HepG2 (cell line): ENCODE measurements around the gene FMR1. TPM values are rescaled to one million over a fixed set of nuclear protein-coding genes. Genes with fewer than 3 reads are reported as not detected.

Experiments used
- ATAC-seq: fragments of 200-7000 bp; cut with Tn5 transposase; 3 replicates; pipeline ENCODE4 v1.9.1; 2020; ENCODE audit warnings: mild to moderate bottlenecking, moderate library complexity
- BruUV-seq: library from RNA; stranded (reverse); fragments of 400-500 nt; replicated peaks from 2 replicates; lab custom pipeline; 2021; lab: Mats Ljungman, UMichigan
- CTCF ChIA-PET: fragments of 300-600 bp; formaldehyde crosslinking; extraction: SDS; loops from one replicate; lab custom pipeline; 2021; ENCODE audit warnings: low total read pairs, inconsistent platforms, low intra/inter-chr PET ratio; lab: Yijun Ruan, JAX
- POLR2A ChIA-PET: fragments of 350-600 bp; sonication (Branson Sonifier 250); formaldehyde crosslinking; loops from one replicate; lab custom pipeline; 2020; ENCODE audit warnings: antibody characterized with exemption, inconsistent platforms; lab: Yijun Ruan, JAX
- DNase-seq: peaks from one replicate; pipeline ENCODE4 v3.0.0-alpha.2; 2015; ENCODE audit warnings: low spot score
- FAIRE-seq: peaks from 3 replicates; lab custom pipeline; 2011; peaks lifted over from hg19 to GRCh38; lab: Jason Lieb, UNC
- H2AFZ ChIP-seq: one replicate; pipeline ENCODE4 v1.6.1; 2011; ENCODE audit warnings: low read length, inconsistent platforms
- H3K27ac ChIP-seq: fragments of 300-600 bp; 3 replicates; pipeline ENCODE4 v1.8.0; 2011; ENCODE audit warnings: mixed run types, mild to moderate bottlenecking, mixed read lengths, low read length, inconsistent platforms; ENCODE audit not compliant: insufficient read depth; ENCODE audit errors: extremely low read length
- H3K27me3 ChIP-seq, 2 experiments: fragments of 200-600 bp in 1 of 2; 2 replicates in 1 of 2; 3 replicates in 1 of 2; pipeline versions ENCODE4 v1.6.0 to v1.8.0; 2011; ENCODE audit warnings: low read length in 2 of 2, mild to moderate bottlenecking in 2 of 2, moderate library complexity in 2 of 2, inconsistent platforms in 1 of 2; ENCODE audit not compliant: insufficient read depth in 2 of 2, control insufficient read depth in 1 of 2
- H3K36me3 ChIP-seq, 2 experiments: fragments of 200-600 bp in 1 of 2; replicated peaks in 1 of 2; 2 replicates in 1 of 2; 3 replicates in 1 of 2; pipeline versions ENCODE4 v1.5.1 to v1.8.0; 2011; ENCODE audit warnings: low read length in 2 of 2, inconsistent platforms in 1 of 2; ENCODE audit not compliant: insufficient read depth in 2 of 2, control insufficient read depth in 1 of 2
- H3K4me1 ChIP-seq: 2 replicates; pipeline ENCODE4 v1.5.1; 2012; ENCODE audit warnings: low read length, inconsistent platforms; ENCODE audit not compliant: insufficient read depth
- H3K4me2 ChIP-seq: 2 replicates; pipeline ENCODE4 v1.6.0; 2011; ENCODE audit warnings: low read depth, low read length, inconsistent platforms
- H3K4me3 ChIP-seq, 3 experiments: fragments of 200-600 bp in 1 of 3; sonication (generic), shearing (Covaris generic) in 1 of 3; replicated peaks in 1 of 3; 2 replicates each; pipeline ENCODE4 v1.5.1; 2011 to 2016; ENCODE audit warnings: low read length in 3 of 3, inconsistent platforms in 2 of 3, low read depth in 2 of 3, mild to moderate bottlenecking in 2 of 3, control low read depth in 1 of 3, mixed read lengths in 1 of 3; ENCODE audit not compliant: insufficient read depth in 1 of 3
- H3K79me2 ChIP-seq: one replicate; pipeline ENCODE4 v1.6.1; 2011; ENCODE audit warnings: low read length, inconsistent platforms; ENCODE audit not compliant: insufficient read depth
- H3K9ac ChIP-seq: 2 replicates; pipeline ENCODE4 v1.6.0; 2011; ENCODE audit warnings: mild to moderate bottlenecking, low read depth, low read length, inconsistent platforms; ENCODE audit not compliant: insufficient read depth
- H3K9me3 ChIP-seq: 2 replicates; pipeline ENCODE4 v1.5.1; 2012; ENCODE audit warnings: mild to moderate bottlenecking, low read length
- H4K20me1 ChIP-seq: 2 replicates; pipeline ENCODE4 v1.6.0; 2011; ENCODE audit warnings: inconsistent platforms, mild to moderate bottlenecking, low read length, moderate library complexity; ENCODE audit not compliant: insufficient read depth
- GATA4 ChIP-seq: sonication (generic); IDR thresholded peaks from 2 replicates; pipeline ENCODE4 v1.6.1; 2016; ENCODE audit warnings: antibody characterized with exemption, low read depth, borderline replicate concordance
- HNF4G ChIP-seq, 2 experiments: sonication (generic) in 1 of 2; formaldehyde crosslinking in 1 of 2; IDR thresholded peaks; 2 replicates each; pipeline versions ENCODE4 v1.4.0 to v1.6.1; 2011 to 2020; ENCODE audit warnings: borderline replicate concordance in 2 of 2, low read depth in 2 of 2, mild to moderate bottlenecking in 2 of 2, low read length in 1 of 2, missing genetic modification reagents in 1 of 2, moderate library complexity in 1 of 2
- IRX3 ChIP-seq: sonication (generic); formaldehyde crosslinking; IDR thresholded peaks from 2 replicates; pipeline ENCODE4 v1.8.1; 2023; ENCODE audit warnings: mild to moderate bottlenecking, low read depth, missing genetic modification reagents, borderline replicate concordance
- MAF1 ChIP-seq: sonication (generic); formaldehyde crosslinking; IDR thresholded peaks from 2 replicates; pipeline ENCODE4 v1.5.0; 2020; ENCODE audit warnings: missing genetic modification reagents, borderline replicate concordance
- MXI1 ChIP-seq: IDR thresholded peaks from 3 replicates; pipeline ENCODE4 v1.6.1; 2012; ENCODE audit warnings: low read depth, low read length, inconsistent platforms, borderline replicate concordance
- NPAS2 ChIP-seq: sonication (generic); formaldehyde crosslinking; IDR thresholded peaks from 2 replicates; pipeline ENCODE4 v1.8.0; 2022; ENCODE audit warnings: mild to moderate bottlenecking, missing genetic modification reagents, borderline replicate concordance
- REL ChIP-seq: sonication (generic); formaldehyde crosslinking; conservative IDR thresholded peaks from 2 replicates; pipeline ENCODE4 v1.8.0; 2022; ENCODE audit warnings: mild to moderate bottlenecking, missing genetic modification reagents, moderate library complexity
- SAP130 ChIP-seq: IDR thresholded peaks from 2 replicates; pipeline ENCODE4 v1.6.1; 2016; ENCODE audit warnings: low read depth
- TBL1XR1 ChIP-seq: fragments of 150-350 bp; IDR thresholded peaks from 2 replicates; pipeline ENCODE4 v1.6.1; 2014; ENCODE audit warnings: borderline replicate concordance, low read length; ENCODE audit not compliant: partially characterized antibody
- THAP8 ChIP-seq: sonication (generic); formaldehyde crosslinking; IDR thresholded peaks from 2 replicates; pipeline ENCODE4 v1.5.1; 2020; ENCODE audit warnings: missing genetic modification reagents, mild to moderate bottlenecking, borderline replicate concordance
- ZBTB21 ChIP-seq: sonication (generic); formaldehyde crosslinking; IDR thresholded peaks from 2 replicates; pipeline ENCODE4 v1.4.0; 2020; ENCODE audit warnings: missing genetic modification reagents
- ZFP36L1 ChIP-seq: sonication (generic); formaldehyde crosslinking; IDR thresholded peaks from 2 replicates; pipeline ENCODE4 v1.8.0; 2022; ENCODE audit warnings: mild to moderate bottlenecking, missing genetic modification reagents, moderate library complexity
- ZFP36L2 ChIP-seq: sonication (generic); formaldehyde crosslinking; IDR thresholded peaks from 2 replicates; pipeline ENCODE4 v1.4.0; 2020; ENCODE audit warnings: missing genetic modification reagents
- ZNF101 ChIP-seq: sonication (generic); formaldehyde crosslinking; IDR thresholded peaks from 2 replicates; pipeline ENCODE4 v1.4.0; 2020; ENCODE audit warnings: mild to moderate bottlenecking, low read depth, missing genetic modification reagents, borderline replicate concordance
- ZNF136 ChIP-seq: sonication (generic); formaldehyde crosslinking; IDR thresholded peaks from 2 replicates; pipeline ENCODE4 v1.8.1; 2022; ENCODE audit warnings: low read depth, mild to moderate bottlenecking, moderate library complexity, missing genetic modification reagents
- ZNF274 ChIP-seq: sonication (generic); formaldehyde crosslinking; IDR thresholded peaks from 2 replicates; pipeline ENCODE4 v1.5.1; 2020; ENCODE audit warnings: mild to moderate bottlenecking, missing genetic modification reagents
- ZNF513 ChIP-seq: sonication (generic); formaldehyde crosslinking; conservative IDR thresholded peaks from 2 replicates; pipeline ENCODE4 v1.5.0; 2020; ENCODE audit warnings: missing genetic modification reagents
- WGBS: methylation state at CpG from one replicate; pipeline ENCODE4 v1.1.6; 2017; ENCODE audit warnings: low lambda C conversion rate; 5-methylcytosine and 5-hydroxymethylcytosine counted together
- in situ Hi-C: cut with HindIII; loops from 2 replicates; pipeline ENCODE4 v1.10.0; 2017; ENCODE audit warnings: low pct_unique_long_range_greater_than_20kb; ENCODE audit not compliant: extremely low pct_ligation_motif_present
- intact Hi-C: fragments of 100-400 bp; cut with micrococcal nuclease; formaldehyde crosslinking; loops from one replicate; pipeline ENCODE4 v1.10.0; 2022; ENCODE audit not compliant: unreplicated experiment
- polyA plus RNA-seq, 8 experiments: library from polyadenylated mRNA; depleted of rRNA in 3 of 8; stranded (reverse) in 7 of 8; unstranded in 1 of 8; fragments of >200 nt; fragmentation: Illumina TruSeq in 4 of 8; extraction: Trizol in 4 of 8; gene quantifications; 2 replicates each; pipeline versions ENCODE4 v1.2.1 to v1.2.3, GENCODE V29; 2011 to 2016; ENCODE audit warnings: low read depth in 4 of 8, missing spikeins in 1 of 8, mixed read lengths in 1 of 8; ENCODE audit not compliant: insufficient read depth in 1 of 8
- total RNA-seq, 5 experiments: library from RNA; depleted of rRNA; stranded (reverse); fragments of >200 nt; fragmentation: Illumina TruSeq; extraction: Trizol; gene quantifications; 2 replicates each; pipeline ENCODE4 v1.2.3, GENCODE V29; 2016; ENCODE audit warnings: low read depth in 1 of 5
- TF ChIP-seq, protein P1 (sequence below): sonication (generic); formaldehyde crosslinking; IDR thresholded peaks from 2 replicates; pipeline ENCODE4 v1.8.0; 2022; ENCODE audit warnings: mild to moderate bottlenecking, missing genetic modification reagents, borderline replicate concordance
- TF ChIP-seq, protein P2 (sequence below): IDR thresholded peaks from 2 replicates; pipeline ENCODE4 v1.6.1; 2012; ENCODE audit warnings: low read depth, low read length, improper control_type of control experiment

Gene FMR1
- total and polyA plus RNA-seq, 2 of the 13 experiments (the other 11 are each of a cell fraction or from before 2014, with no cell fraction given), result 27.8 to 49.6 TPM

DNA sequence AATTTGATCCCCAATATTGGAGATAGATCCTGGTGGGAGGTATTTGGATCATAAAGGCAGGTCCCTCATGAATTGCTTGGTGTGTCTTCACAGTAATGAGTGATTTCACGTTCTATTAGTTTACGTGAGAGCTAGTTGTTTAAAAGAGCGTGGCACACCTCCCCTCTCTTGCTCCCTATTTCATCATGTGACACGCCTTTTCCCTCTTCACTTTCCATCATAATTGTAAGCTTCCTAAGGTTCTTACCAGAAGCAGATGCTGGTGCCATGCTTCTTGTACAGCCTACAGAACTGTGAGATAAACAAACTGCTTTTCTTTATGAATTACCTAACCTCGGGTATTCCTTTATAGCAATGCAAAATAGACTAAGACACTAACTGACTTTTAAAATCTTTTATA, 34.0 kb upstream of the FMR1 start:
- Histone ChIP-seq H3K9me3 (no peaks in the 10 kb centered on the region), H3K36me3 (no peaks in the 10 kb centered on the region), H3K79me2 (no peaks in the 10 kb centered on the region), H4K20me1 (no peaks in the 10 kb centered on the region), H3K9ac (no peak overlapping the region), H3K4me2 (no peak overlapping the region), H2AFZ (no peak overlapping the region), H3K4me3 (no peak overlapping the region), H3K4me1 (peaks cover 35% of the 10 kb centered on the region), H3K27me3 (no peaks in the 10 kb centered on the region), H3K27ac (no peak overlapping the region)
- no TSS peak for BruUV-seq
- intact Hi-C loops, result no loop called here
- POLR2A ChIA-PET, result no interaction called here
- CTCF ChIA-PET, result no interaction called here
- 94% methylated on average over 5 of the region's 5 CpGs for WGBS
- DNase-seq (no peak), ATAC-seq (no peak), FAIRE-seq (no peak)
- in situ Hi-C loops, result no loop called here
- TF ChIP-seq ZBTB21 (CRISPR knock-in tag), result no peak
- no peak for TF ChIP-seq ZNF274
- no peak for TF ChIP-seq TBL1XR1
- no peak for TF ChIP-seq THAP8
- TF ChIP-seq ZNF101 (CRISPR knock-in tag), result no peak
- TF ChIP-seq, protein P1, sequence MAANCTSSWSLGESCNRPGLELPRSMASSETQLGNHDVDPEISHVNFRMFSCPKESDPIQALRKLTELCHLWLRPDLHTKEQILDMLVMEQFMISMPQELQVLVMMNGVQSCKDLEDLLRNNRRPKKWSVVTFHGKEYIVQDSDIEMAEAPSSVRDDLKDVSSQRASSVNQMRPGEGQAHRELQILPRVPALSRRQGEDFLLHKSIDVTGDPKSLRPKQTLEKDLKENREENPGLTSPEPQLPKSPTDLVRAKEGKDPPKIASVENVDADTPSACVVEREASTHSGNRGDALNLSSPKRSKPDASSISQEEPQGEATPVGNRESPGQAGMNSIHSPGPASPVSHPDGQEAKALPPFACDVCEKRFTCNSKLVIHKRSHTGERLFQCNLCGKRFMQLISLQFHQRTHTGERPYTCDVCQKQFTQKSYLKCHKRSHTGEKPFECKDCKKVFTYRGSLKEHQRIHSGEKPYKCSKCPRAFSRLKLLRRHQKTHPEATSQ (CRISPR knock-in tag), result no peak
- TF ChIP-seq SAP130 (CRISPR knock-in tag), result no peak
- TF ChIP-seq, protein P2, sequence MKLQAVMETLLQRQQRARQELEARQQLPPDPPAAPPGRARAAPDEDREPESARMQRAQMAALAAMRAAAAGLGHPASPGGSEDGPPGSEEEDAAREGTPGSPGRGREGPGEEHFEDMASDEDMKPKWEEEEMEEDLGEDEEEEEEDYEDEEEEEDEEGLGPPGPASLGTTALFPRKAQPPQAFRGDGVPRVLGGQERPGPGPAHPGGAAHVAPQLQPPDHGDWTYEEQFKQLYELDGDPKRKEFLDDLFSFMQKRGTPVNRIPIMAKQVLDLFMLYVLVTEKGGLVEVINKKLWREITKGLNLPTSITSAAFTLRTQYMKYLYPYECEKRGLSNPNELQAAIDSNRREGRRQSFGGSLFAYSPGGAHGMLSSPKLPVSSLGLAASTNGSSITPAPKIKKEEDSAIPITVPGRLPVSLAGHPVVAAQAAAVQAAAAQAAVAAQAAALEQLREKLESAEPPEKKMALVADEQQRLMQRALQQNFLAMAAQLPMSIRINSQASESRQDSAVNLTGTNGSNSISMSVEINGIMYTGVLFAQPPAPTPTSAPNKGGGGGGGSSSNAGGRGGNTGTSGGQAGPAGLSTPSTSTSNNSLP, result no peak
- no peak for TF ChIP-seq IRX3 (CRISPR knock-in tag)
- no peak for TF ChIP-seq ZNF136
- no peak for TF ChIP-seq HNF4G (IDR thresholded peaks at IDR 0.05; ENCODE audit: borderline replicate concordance, low read depth, low read length)
- TF ChIP-seq HNF4G (CRISPR knock-in tag; IDR thresholded peaks at IDR 0.05; ENCODE audit: borderline replicate concordance, low read depth), result no peak
- TF ChIP-seq ZNF513 (CRISPR knock-in tag), result no peak
- no peak for TF ChIP-seq MXI1
- no peak for TF ChIP-seq ZFP36L1 (CRISPR knock-in tag)
- no peak for TF ChIP-seq ZFP36L2 (CRISPR knock-in tag)
- no peak for TF ChIP-seq GATA4
- no peak for TF ChIP-seq MAF1 (CRISPR knock-in tag)
- no peak for TF ChIP-seq REL (CRISPR knock-in tag)
- TF ChIP-seq NPAS2 (CRISPR knock-in tag), result no peak
